ENCODE data around the gene PSMD6.

Gene PSMD6

GRCh38 chr3:64011685-64012084 is 11.6 kb downstream of the PSMD6 start:
- ChIA-PET POLR2A (no interaction called here), CTCF (interaction anchor here (2.8 to 5.2 kb wide), 3 partner anchors 12 to 473 kb away, joined by 19 to 30 read pairs (median 26); partner anchors contain the start of gene PSMD6)
- no peak for TF ChIP-seq CTCF (IDR thresholded peaks at IDR 0.05; ENCODE audit: insufficient read depth, low read length, missing control alignments)
- no peak for DNase-seq (ENCODE audit: low read depth, low spot score)
- no peak overlapping the region for H3K4me3 ChIP-seq (ENCODE audit: low read depth, low read length)

- DNase-seq (ENCODE audit: low read depth, low spot score), result no peak
- TF ChIP-seq CTCF (IDR thresholded peaks at IDR 0.05; ENCODE audit: insufficient read depth, low read length, missing control alignments), result no peak
- no peak overlapping the region for H3K4me3 ChIP-seq (ENCODE audit: low read depth, low read length)
- CTCF ChIA-PET, result interaction anchor here (1.1 to 5.2 kb wide), 6 partner anchors 11 to 660 kb away, joined by 3 to 30 read pairs (median 6); no protein-coding TSS in a partner anchor
- POLR2A ChIA-PET, result no interaction called here
Observed at GRCh38 chr3:64010199-64010598, 13.1 kb downstream of the PSMD6 start.

GRCh38 chr3:64009528-64009927 is 13.8 kb downstream of the PSMD6 start:
- ChIA-PET CTCF (interaction anchor here (1.1 to 5.2 kb wide), 6 partner anchors 11 to 660 kb away, joined by 3 to 30 read pairs (median 10); partner anchors contain the start of gene PSMD6), POLR2A (no interaction called here)
- TF ChIP-seq CTCF (IDR thresholded peaks at IDR 0.05; ENCODE audit: insufficient read depth, low read length, missing control alignments), result no peak
- H3K4me3 ChIP-seq (ENCODE audit: low read depth, low read length), result no peak overlapping the region
- no peak for DNase-seq (ENCODE audit: low read depth, low spot score)

- TF ChIP-seq CTCF (IDR thresholded peaks at IDR 0.05; ENCODE audit: insufficient read depth, low read length, missing control alignments), result no peak
- DNase-seq (ENCODE audit: low read depth, low spot score), result no peak
- CTCF ChIA-PET, result interaction anchor here (1.0 to 5.2 kb wide), 7 partner anchors 11 to 659 kb away, joined by 3 to 30 read pairs (median 16); partner anchors contain the start of gene PSMD6
- H3K4me3 ChIP-seq (ENCODE audit: low read depth, low read length), result no peak overlapping the region
- POLR2A ChIA-PET, result no interaction called here
Observed at GRCh38 chr3:64008487-64009351, 14.6 kb downstream of the PSMD6 start.

GRCh38 chr3:64008017-64008416 is 15.3 kb downstream of the PSMD6 start:
- ChIA-PET POLR2A (no interaction called here), CTCF (interaction anchor here (1.5 to 5.2 kb wide), 5 partner anchors 11 to 658 kb away, joined by 5 to 30 read pairs (median 16); partner anchors contain the start of gene PSMD6)
- TF ChIP-seq CTCF (IDR thresholded peaks at IDR 0.05; ENCODE audit: insufficient read depth, low read length, missing control alignments), result no peak
- H3K4me3 ChIP-seq (ENCODE audit: low read depth, low read length), result no peak overlapping the region
- DNase-seq (ENCODE audit: low read depth, low spot score), result no peak

- ChIA-PET POLR2A (no interaction called here), CTCF (interaction anchor here (0.7 to 2.3 kb wide), 4 partner anchors 9 to 36 kb away, joined by 3 to 18 read pairs (median 4); no protein-coding TSS in a partner anchor)
Observed at GRCh38 chr3:64003589-64003988, 19.7 kb downstream of the PSMD6 start.

More at GRCh38 chr3:64003589-64003988, 19.7 kb downstream of the PSMD6 start:
- H3K4me3 ChIP-seq (ENCODE audit: low read depth, low read length), result no peak overlapping the region
- no peak for TF ChIP-seq CTCF (IDR thresholded peaks at IDR 0.05; ENCODE audit: insufficient read depth, low read length, missing control alignments)
- DNase-seq (ENCODE audit: low read depth, low spot score), result no peak
